IMR-90 (cell line): ENCODE measurements around the gene CROCC. TPM values are rescaled to one million over a fixed set of nuclear protein-coding genes. Genes with fewer than 3 reads are reported as not detected.

Experiments used
- ATAC-seq: fragments of 200-7000 bp; cut with Tn5 transposase; 2 replicates; pipeline ENCODE4 v1.9.1; 2020; ENCODE audit warnings: low read depth, mild to moderate bottlenecking, moderate library complexity
- BruUV-seq: library from RNA; stranded (reverse); fragments of 400-500 nt; replicated peaks from 2 replicates; lab custom pipeline; 2021; lab: Mats Ljungman, UMichigan
- CTCF ChIA-PET: fragments of 300-600 bp; formaldehyde crosslinking; extraction: SDS; loops from one replicate; lab custom pipeline; 2021; ENCODE audit warnings: antibody characterized with exemption; lab: Yijun Ruan, JAX
- POLR2A ChIA-PET: fragments of 300-600 bp; sonication (Branson Sonifier 250); formaldehyde crosslinking; loops from one replicate; lab custom pipeline; 2022; ENCODE audit warnings: antibody characterized with exemption; ENCODE audit not compliant: unreplicated experiment; lab: Charles Lee
- DNase-seq: peaks from one replicate; pipeline ENCODE4 v3.0.0; 2013
- H2AFZ ChIP-seq: replicated peaks from 2 replicates; pipeline ENCODE3; 2013; ENCODE audit warnings: low read length, mild to moderate bottlenecking; ENCODE audit not compliant: poor library complexity
- H2AK5ac ChIP-seq: 2 replicates; pipeline ENCODE4 v1.6.1; 2013; ENCODE audit warnings: low read depth, low read length, inconsistent platforms
- H2AK9ac ChIP-seq: replicated peaks from 2 replicates; pipeline ENCODE3; 2013; ENCODE audit warnings: mild to moderate bottlenecking, low read depth, low read length, moderate library complexity; ENCODE audit not compliant: poor library complexity
- H2BK120ac ChIP-seq: 2 replicates; pipeline ENCODE4 v1.6.1; 2013; ENCODE audit warnings: low read depth, low read length, inconsistent platforms
- H2BK15ac ChIP-seq: 3 replicates; pipeline ENCODE4 v1.6.1; 2013; ENCODE audit warnings: low read depth, low read length, inconsistent platforms
- H2BK20ac ChIP-seq: 2 replicates; pipeline ENCODE4 v1.6.1; 2013; ENCODE audit warnings: low read depth, mild to moderate bottlenecking, inconsistent platforms, low read length, moderate library complexity
- H2BK5ac ChIP-seq: 2 replicates; pipeline ENCODE4 v1.6.1; 2013; ENCODE audit warnings: mild to moderate bottlenecking, low read depth, low read length, inconsistent platforms; ENCODE audit not compliant: poor library complexity, severe bottlenecking
- H3K14ac ChIP-seq: replicated peaks from 2 replicates; pipeline ENCODE4 v1.6.1; 2013; ENCODE audit warnings: low read depth, low read length, inconsistent platforms
- H3K18ac ChIP-seq: 2 replicates; pipeline ENCODE4 v1.6.1; 2013; ENCODE audit warnings: low read depth, low read length, control low read depth
- H3K23ac ChIP-seq: 2 replicates; pipeline ENCODE4 v1.6.1; 2013; ENCODE audit warnings: low read depth, low read length, inconsistent platforms
- H3K27ac ChIP-seq: 2 replicates; pipeline ENCODE4 v1.5.1; 2013; ENCODE audit warnings: mild to moderate bottlenecking, control low read depth, low read length; ENCODE audit not compliant: insufficient read depth
- H3K27me3 ChIP-seq: 2 replicates; pipeline ENCODE4 v1.6.1; 2013; ENCODE audit warnings: low read length; ENCODE audit not compliant: control insufficient read depth, insufficient read depth
- H3K36me3 ChIP-seq: 2 replicates; pipeline ENCODE4 v1.6.1; 2013; ENCODE audit warnings: low read length, mixed read lengths; ENCODE audit not compliant: control insufficient read depth, insufficient read depth
- H3K4ac ChIP-seq: 2 replicates; pipeline ENCODE4 v1.6.1; 2013; ENCODE audit warnings: low read depth, low read length, inconsistent platforms
- H3K4me1 ChIP-seq: 2 replicates; pipeline ENCODE4 v1.6.1; 2013; ENCODE audit warnings: low read length, mixed read lengths; ENCODE audit not compliant: control insufficient read depth, insufficient read depth
- H3K4me2 ChIP-seq: 2 replicates; pipeline ENCODE4 v1.6.1; 2013; ENCODE audit warnings: low read depth, mild to moderate bottlenecking, control low read depth, low read length, moderate library complexity
- H3K4me3 ChIP-seq: 2 replicates; pipeline ENCODE4 v1.5.1; 2013; ENCODE audit warnings: low read depth, mild to moderate bottlenecking, control low read depth, low read length, moderate library complexity; ENCODE audit not compliant: insufficient read depth
- H3K56ac ChIP-seq: 2 replicates; pipeline ENCODE4 v1.6.1; 2013; ENCODE audit warnings: low read length, inconsistent platforms; ENCODE audit not compliant: insufficient read depth; ENCODE audit errors: extremely low read depth
- H3K79me1 ChIP-seq, 2 experiments: 2 replicates each; pipeline ENCODE4 v1.6.1; 2013; ENCODE audit warnings: low read length in 2 of 2, inconsistent platforms in 1 of 2, low read depth in 1 of 2
- H3K9ac ChIP-seq: 2 replicates; pipeline ENCODE4 v1.6.1; 2013; ENCODE audit warnings: low read depth, low read length, control low read depth
- H3K9me1 ChIP-seq: 2 replicates; pipeline ENCODE4 v1.6.1; 2013; ENCODE audit warnings: low read length, inconsistent platforms; ENCODE audit not compliant: insufficient read depth
- H3K9me3 ChIP-seq: 2 replicates; pipeline ENCODE4 v1.6.1; 2013; ENCODE audit warnings: low read length; ENCODE audit not compliant: control insufficient read depth, insufficient read depth
- H4K20me1 ChIP-seq: 2 replicates; pipeline ENCODE4 v1.6.1; 2013; ENCODE audit warnings: low read length, inconsistent platforms; ENCODE audit not compliant: insufficient read depth
- H4K5ac ChIP-seq: 2 replicates; pipeline ENCODE4 v1.6.1; 2013; ENCODE audit warnings: mild to moderate bottlenecking, low read depth, low read length, control low read depth
- H4K8ac ChIP-seq, 2 experiments: 2 replicates each; pipeline ENCODE4 v1.6.1; 2013; ENCODE audit warnings: low read depth in 2 of 2, low read length in 2 of 2, control low read depth in 1 of 2, inconsistent platforms in 1 of 2
- H4K91ac ChIP-seq: 2 replicates; pipeline ENCODE4 v1.6.1; 2013; ENCODE audit warnings: low read depth, low read length, inconsistent platforms; ENCODE audit not compliant: insufficient read depth
- BHLHE40 ChIP-seq: fragments of 150-350 bp; IDR thresholded peaks from 2 replicates; pipeline ENCODE4 v1.6.1; 2016; ENCODE audit warnings: mild to moderate bottlenecking, low read depth, low read length
- CEBPB ChIP-seq: IDR thresholded peaks from 2 replicates; pipeline ENCODE4 v1.6.1; 2012; ENCODE audit warnings: low read depth, low read length, improper control_type of control experiment
- FOS ChIP-seq: fragments of 150-350 bp; IDR thresholded peaks from 2 replicates; pipeline ENCODE4 v1.6.1; 2016; ENCODE audit warnings: low read depth, low read length
- MAFK ChIP-seq: IDR thresholded peaks from 2 replicates; pipeline ENCODE4 v1.6.1; 2012; ENCODE audit warnings: low read depth, low read length, improper control_type of control experiment
- MAZ ChIP-seq: IDR thresholded peaks from 2 replicates; pipeline ENCODE4 v1.6.1; 2012; ENCODE audit warnings: low read depth, mild to moderate bottlenecking, low read length, improper control_type of control experiment, moderate library complexity, borderline replicate concordance
- MXI1 ChIP-seq: IDR thresholded peaks from 2 replicates; pipeline ENCODE4 v1.6.1; 2012; ENCODE audit warnings: low read depth, mild to moderate bottlenecking, low read length, moderate library complexity, borderline replicate concordance
- NFE2L2 ChIP-seq: fragments of 150-350 bp; IDR thresholded peaks from 2 replicates; pipeline ENCODE4 v1.6.1; 2016; ENCODE audit warnings: low read depth, mild to moderate bottlenecking, low read length
- RAD21 ChIP-seq: IDR thresholded peaks from 2 replicates; pipeline ENCODE4 v1.6.1; 2012; ENCODE audit warnings: low read length, improper control_type of control experiment
- RCOR1 ChIP-seq: IDR thresholded peaks from 2 replicates; pipeline ENCODE4 v1.6.1; 2012; ENCODE audit warnings: mild to moderate bottlenecking, low read length, improper control_type of control experiment; ENCODE audit not compliant: insufficient replicate concordance
- RFX5 ChIP-seq: IDR thresholded peaks from 2 replicates; pipeline ENCODE4 v1.8.0; 2012; ENCODE audit warnings: low read depth, mild to moderate bottlenecking, low read length, moderate library complexity
- SMC3 ChIP-seq: fragments of 150-350 bp; IDR thresholded peaks from 2 replicates; pipeline ENCODE4 v1.6.1; 2016; ENCODE audit warnings: low read depth, mild to moderate bottlenecking, antibody characterized with exemption, low read length, moderate library complexity
- WGBS, 2 experiments: methylation state at CpG; one replicate each; pipeline versions ENCODE4 v1.1.5 to v1.1.7; 2013; ENCODE audit warnings: missing lambda C conversion rate in 2 of 2; ENCODE audit not compliant: insufficient read length in 1 of 2; ENCODE audit errors: extremely low coverage in 2 of 2; 5-methylcytosine and 5-hydroxymethylcytosine counted together
- dilution Hi-C: fragments of 300-500 bp; cut with HindIII; formaldehyde crosslinking; loops from one replicate; pipeline ENCODE4 v1.14.3; 2018; ENCODE audit warnings: low sequenced_read_pairs; ENCODE audit not compliant: unreplicated experiment
- in situ Hi-C: fragments of 300-500 bp; cut with MboI; formaldehyde crosslinking; loops from 3 replicates; pipeline ENCODE4 v1.14.3; 2019; ENCODE audit warnings: low sequenced_read_pairs, inconsistent platforms, mixed read lengths
- intact Hi-C: fragments of 100-400 bp; cut with micrococcal nuclease; formaldehyde crosslinking; loops from 2 replicates; pipeline ENCODE4 v1.10.0; 2022
- polyA plus RNA-seq, 3 experiments: library from polyadenylated mRNA; depleted of rRNA; stranded (reverse); fragments of >200 nt; gene quantifications; 2 replicates each; pipeline ENCODE4 v1.2.3, GENCODE V29; 2012; ENCODE audit warnings: low replicate concordance in 1 of 3
- total RNA-seq: library from RNA; depleted of rRNA; stranded (reverse); fragments of >200 nt; gene quantifications from 2 replicates; pipeline ENCODE4 v1.2.3, GENCODE V29; 2012
- TF ChIP-seq, protein P1 (sequence below): fragments of 150-350 bp; IDR thresholded peaks from 2 replicates; pipeline ENCODE4 v1.6.1; 2016; ENCODE audit warnings: low read depth, mild to moderate bottlenecking, low read length, moderate library complexity, borderline replicate concordance
- TF ChIP-seq, protein P2 (sequence below): conservative IDR thresholded peaks from 2 replicates; pipeline ENCODE4 v1.5.1; 2012; ENCODE audit warnings: mild to moderate bottlenecking, low read depth, low read length, improper control_type of control experiment

Gene CROCC
- total and polyA plus RNA-seq, 2 of the 4 experiments (the other 2 are of a cell fraction), result 7.5 to 13.7 TPM

DNA sequence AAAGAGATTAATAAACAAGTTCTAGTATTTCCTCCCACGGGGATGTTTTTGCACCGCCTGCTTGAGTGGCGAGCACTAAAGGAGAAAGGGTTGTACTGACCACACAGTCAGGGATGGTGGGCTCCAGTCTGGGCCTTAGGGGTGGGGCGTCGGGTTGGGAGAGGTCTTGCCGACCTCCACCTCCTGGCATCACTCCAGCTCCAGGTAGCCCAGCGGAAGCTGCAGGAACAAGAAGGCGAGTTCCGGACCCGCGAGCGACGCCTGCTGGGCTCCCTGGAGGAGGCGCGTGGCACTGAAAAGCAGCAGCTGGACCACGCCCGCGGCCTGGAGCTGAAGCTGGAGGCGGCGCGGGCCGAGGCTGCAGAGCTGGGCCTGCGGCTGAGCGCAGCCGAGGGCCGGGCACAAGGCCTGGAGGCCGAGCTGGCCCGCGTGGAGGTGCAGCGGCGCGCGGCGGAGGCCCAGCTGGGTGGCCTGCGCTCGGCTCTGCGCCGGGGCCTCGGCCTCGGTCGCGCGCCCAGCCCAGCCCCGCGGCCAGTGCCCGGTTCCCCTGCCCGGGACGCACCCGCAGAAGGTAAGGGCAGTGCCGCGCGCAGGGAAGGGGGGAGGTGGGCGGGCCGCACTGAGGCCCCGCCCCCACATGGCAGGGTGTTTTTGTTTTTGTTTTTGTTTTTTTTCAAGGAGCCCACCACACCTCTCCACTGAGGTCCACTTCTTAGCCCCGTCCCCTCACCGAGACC, 39.0 kb downstream of the CROCC start:
- Histone ChIP-seq H4K91ac (no peak overlapping the region), H2BK15ac (no peak overlapping the region), H3K4me3 (peak overlapping the region; percentile 29), H4K8ac (peak overlapping the region; percentile 66 to 91; a peak in 3 of 4 replicates), H3K4me1 (peaks cover 1% of the 10 kb centered on the region; the same call in 1 of the 2 replicates), H3K27ac (no peak overlapping the region), H3K56ac (no peak overlapping the region), H2BK120ac (no peak overlapping the region; the same call in 1 of the 2 replicates), H3K79me1 (0 out of 4 replicates have a peak, but pooled peaks cover 0 to 3% of the 10 kb centered on the region in 2 experiments), H2AFZ (peak overlapping the region; percentile 93), H3K4ac (peak overlapping the region; percentile 48), H2BK20ac (no peak overlapping the region), H3K9me3 (no peaks in the 10 kb centered on the region), H2AK9ac (peak overlapping the region; percentile 72), H3K4me2 (peak overlapping the region; percentile 82), H3K18ac (no peak overlapping the region), H4K20me1 (peaks cover 6% of the 10 kb centered on the region; the same call in 1 of the 2 replicates), H3K9me1 (peaks cover 2% of the 10 kb centered on the region; the same call in 1 of the 2 replicates), H3K14ac (no peak overlapping the region), H2BK5ac (no peak overlapping the region), H3K27me3 (no peaks in the 10 kb centered on the region; the same call in 1 of the 2 replicates), H3K36me3 (no peaks in the 10 kb centered on the region; the same call in 1 of the 2 replicates), H4K5ac (peak overlapping the region; percentile 71), H3K23ac (no peak overlapping the region), H2AK5ac (no peak overlapping the region), H3K9ac (no peak overlapping the region)
- peak; percentile 75 for DNase-seq
- in situ Hi-C loops (no loop called here), intact Hi-C loops (no loop called here), dilution Hi-C loops (no loop called here)
- CTCF ChIA-PET, result interaction anchor here (0.8 to 2.1 kb wide), 6 partner anchors 9 to 88 kb away, joined by 3 to 12 read pairs (median 4); no protein-coding TSS in a partner anchor
- POLR2A ChIA-PET, result no interaction called here
- 4% methylated on average over 17 of the region's 57 CpGs; no CpG with 5 or more reads in 1 of the 2 experiments for WGBS, 2 experiments
- peak; percentile 98 for ATAC-seq
- BruUV-seq, result no TSS peak
- peak; percentile 84 for TF ChIP-seq MXI1
- 0 out of 2 replicates have a peak, but pooled peaks have one; percentile 11 for TF ChIP-seq MAZ
- TF ChIP-seq NFE2L2, result no peak
- TF ChIP-seq MAFK, result no peak
- TF ChIP-seq BHLHE40, result no peak
- peak; percentile 38; the same call in 1 of the 2 replicates for TF ChIP-seq RAD21
- no peak for TF ChIP-seq RFX5
- no peak for TF ChIP-seq RCOR1
- TF ChIP-seq, protein P1, sequence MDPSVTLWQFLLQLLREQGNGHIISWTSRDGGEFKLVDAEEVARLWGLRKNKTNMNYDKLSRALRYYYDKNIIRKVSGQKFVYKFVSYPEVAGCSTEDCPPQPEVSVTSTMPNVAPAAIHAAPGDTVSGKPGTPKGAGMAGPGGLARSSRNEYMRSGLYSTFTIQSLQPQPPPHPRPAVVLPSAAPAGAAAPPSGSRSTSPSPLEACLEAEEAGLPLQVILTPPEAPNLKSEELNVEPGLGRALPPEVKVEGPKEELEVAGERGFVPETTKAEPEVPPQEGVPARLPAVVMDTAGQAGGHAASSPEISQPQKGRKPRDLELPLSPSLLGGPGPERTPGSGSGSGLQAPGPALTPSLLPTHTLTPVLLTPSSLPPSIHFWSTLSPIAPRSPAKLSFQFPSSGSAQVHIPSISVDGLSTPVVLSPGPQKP, result no peak
- TF ChIP-seq FOS, result no peak
- TF ChIP-seq, protein P2, sequence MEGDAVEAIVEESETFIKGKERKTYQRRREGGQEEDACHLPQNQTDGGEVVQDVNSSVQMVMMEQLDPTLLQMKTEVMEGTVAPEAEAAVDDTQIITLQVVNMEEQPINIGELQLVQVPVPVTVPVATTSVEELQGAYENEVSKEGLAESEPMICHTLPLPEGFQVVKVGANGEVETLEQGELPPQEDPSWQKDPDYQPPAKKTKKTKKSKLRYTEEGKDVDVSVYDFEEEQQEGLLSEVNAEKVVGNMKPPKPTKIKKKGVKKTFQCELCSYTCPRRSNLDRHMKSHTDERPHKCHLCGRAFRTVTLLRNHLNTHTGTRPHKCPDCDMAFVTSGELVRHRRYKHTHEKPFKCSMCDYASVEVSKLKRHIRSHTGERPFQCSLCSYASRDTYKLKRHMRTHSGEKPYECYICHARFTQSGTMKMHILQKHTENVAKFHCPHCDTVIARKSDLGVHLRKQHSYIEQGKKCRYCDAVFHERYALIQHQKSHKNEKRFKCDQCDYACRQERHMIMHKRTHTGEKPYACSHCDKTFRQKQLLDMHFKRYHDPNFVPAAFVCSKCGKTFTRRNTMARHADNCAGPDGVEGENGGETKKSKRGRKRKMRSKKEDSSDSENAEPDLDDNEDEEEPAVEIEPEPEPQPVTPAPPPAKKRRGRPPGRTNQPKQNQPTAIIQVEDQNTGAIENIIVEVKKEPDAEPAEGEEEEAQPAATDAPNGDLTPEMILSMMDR, result peak; percentile 68
- no peak for TF ChIP-seq CEBPB
- TF ChIP-seq SMC3, result peak; percentile 45
